GM18873 (cell line): Measurements from ENCODE around the gene SNRK.
"Not testable (repeated sequence)": the region's sequence is repeated elsewhere in the genome, so short reads cannot be mapped to it uniquely, and the experiment has no call there.

Source experiments
- ATAC-seq: cut with Tn5 transposase; IDR thresholded peaks from one replicate; pipeline ENCODE4 v1.9.1; 2021; ENCODE audit warnings: mild to moderate bottlenecking, moderate library complexity, moderate number of reproducible peaks; ENCODE audit not compliant: unreplicated experiment, low FRiP score

SNRK gene

GRCh38 chr3:43343185-43343584 is 56.8 kb downstream of the SNRK start:
- ATAC-seq = no peak

GRCh38 chr3:43343815-43344214 is 57.5 kb downstream of the SNRK start:
- no peak for ATAC-seq

- no peak for ATAC-seq
Observed at GRCh38 chr3:43344520-43344919, 58.2 kb downstream of the SNRK start.

- no peak for ATAC-seq
Observed at GRCh38 chr3:43345246-43345645, 58.9 kb downstream of the SNRK start.

GRCh38 chr3:43345877-43346276 is 59.5 kb downstream of the SNRK start:
- ATAC-seq = no peak

- ATAC-seq = no peak
Observed at GRCh38 chr3:43346978-43347749, 60.8 kb downstream of the SNRK start.

- no peak for ATAC-seq
Observed at GRCh38 chr3:43347774-43348173, 61.4 kb downstream of the SNRK start.

- ATAC-seq = no peak
Observed at GRCh38 chr3:43348350-43348749, 62.0 kb downstream of the SNRK start.

- no peak for ATAC-seq
Observed at GRCh38 chr3:43348852-43349574, 62.7 kb downstream of the SNRK start.

- no peak for ATAC-seq
Observed at GRCh38 chr3:43349716-43350115, 63.4 kb downstream of the SNRK start.

- ATAC-seq = no peak
Observed at GRCh38 chr3:43353393-43353792, 67.1 kb downstream of the SNRK start.

GRCh38 chr3:43353923-43354670 is 67.8 kb downstream of the SNRK start:
- no peak for ATAC-seq

- not testable (repeated sequence) for ATAC-seq
Observed at GRCh38 chr3:43356033-43356432, 69.7 kb downstream of the SNRK start.

- ATAC-seq = no peak
Observed at GRCh38 chr3:43361077-43361476, 74.7 kb downstream of the SNRK start.

GRCh38 chr3:43362183-43362582 is 75.8 kb downstream of the SNRK start:
- no peak for ATAC-seq

GRCh38 chr3:43362961-43363360 is 76.6 kb downstream of the SNRK start:
- ATAC-seq = no peak

- no peak for ATAC-seq
Observed at GRCh38 chr3:43363621-43364266, 77.4 kb downstream of the SNRK start.

- ATAC-seq = no peak
Observed at GRCh38 chr3:43364494-43364893, 78.2 kb downstream of the SNRK start.

- ATAC-seq = no peak
Observed at GRCh38 chr3:43364926-43365325, 78.6 kb downstream of the SNRK start.

- ATAC-seq = no peak
Observed at GRCh38 chr3:43365601-43366305, 79.4 kb downstream of the SNRK start.
